HepG2 (cell line): Measurements from ENCODE around the gene SIDT1. TPM values are rescaled to one million over a fixed set of nuclear protein-coding genes. Genes with fewer than 3 reads are reported as not detected.

Experiments
- ATAC-seq: fragments of 200-7000 bp; cut with Tn5 transposase; 3 replicates; pipeline ENCODE4 v1.9.1; 2020; ENCODE audit warnings: mild to moderate bottlenecking, moderate library complexity
- Bru-seq: library from RNA; stranded (reverse); fragments of 400-500 nt; gene quantifications from one replicate; lab custom pipeline; 2021; lab: Mats Ljungman, UMichigan
- BruChase-seq, 2 experiments: library from RNA; stranded (reverse); fragments of 400-500 nt; gene quantifications; one replicate each; lab custom pipeline; 2021; lab: Mats Ljungman, UMichigan
- BruUV-seq: library from RNA; stranded (reverse); fragments of 400-500 nt; replicated peaks from 2 replicates; lab custom pipeline; 2021; lab: Mats Ljungman, UMichigan
- CTCF ChIA-PET: fragments of 300-600 bp; formaldehyde crosslinking; extraction: SDS; loops from one replicate; lab custom pipeline; 2021; ENCODE audit warnings: low total read pairs, inconsistent platforms, low intra/inter-chr PET ratio; lab: Yijun Ruan, JAX
- POLR2A ChIA-PET: fragments of 350-600 bp; sonication (Branson Sonifier 250); formaldehyde crosslinking; loops from one replicate; lab custom pipeline; 2020; ENCODE audit warnings: antibody characterized with exemption, inconsistent platforms; lab: Yijun Ruan, JAX
- DNase-seq: peaks from one replicate; pipeline ENCODE4 v3.0.0-alpha.2; 2015; ENCODE audit warnings: low spot score
- FAIRE-seq: peaks from 3 replicates; lab custom pipeline; 2011; peaks lifted over from hg19 to GRCh38; lab: Jason Lieb, UNC
- H2AFZ ChIP-seq: one replicate; pipeline ENCODE4 v1.6.1; 2011; ENCODE audit warnings: low read length, inconsistent platforms
- H3K27ac ChIP-seq: fragments of 300-600 bp; 3 replicates; pipeline ENCODE4 v1.8.0; 2011; ENCODE audit warnings: mixed run types, mild to moderate bottlenecking, mixed read lengths, low read length, inconsistent platforms; ENCODE audit not compliant: insufficient read depth; ENCODE audit errors: extremely low read length
- H3K27me3 ChIP-seq, 2 experiments: fragments of 200-600 bp in 1 of 2; 2 replicates in 1 of 2; 3 replicates in 1 of 2; pipeline versions ENCODE4 v1.6.0 to v1.8.0; 2011; ENCODE audit warnings: low read length in 2 of 2, mild to moderate bottlenecking in 2 of 2, moderate library complexity in 2 of 2, inconsistent platforms in 1 of 2; ENCODE audit not compliant: insufficient read depth in 2 of 2, control insufficient read depth in 1 of 2
- H3K36me3 ChIP-seq, 2 experiments: fragments of 200-600 bp in 1 of 2; replicated peaks in 1 of 2; 2 replicates in 1 of 2; 3 replicates in 1 of 2; pipeline versions ENCODE4 v1.5.1 to v1.8.0; 2011; ENCODE audit warnings: low read length in 2 of 2, inconsistent platforms in 1 of 2; ENCODE audit not compliant: insufficient read depth in 2 of 2, control insufficient read depth in 1 of 2
- H3K4me1 ChIP-seq: 2 replicates; pipeline ENCODE4 v1.5.1; 2012; ENCODE audit warnings: low read length, inconsistent platforms; ENCODE audit not compliant: insufficient read depth
- H3K4me2 ChIP-seq: 2 replicates; pipeline ENCODE4 v1.6.0; 2011; ENCODE audit warnings: low read depth, low read length, inconsistent platforms
- H3K4me3 ChIP-seq, 3 experiments: fragments of 200-600 bp in 1 of 3; sonication (generic), shearing (Covaris generic) in 1 of 3; replicated peaks in 1 of 3; 2 replicates each; pipeline ENCODE4 v1.5.1; 2011 to 2016; ENCODE audit warnings: low read length in 3 of 3, inconsistent platforms in 2 of 3, low read depth in 2 of 3, mild to moderate bottlenecking in 2 of 3, control low read depth in 1 of 3, mixed read lengths in 1 of 3; ENCODE audit not compliant: insufficient read depth in 1 of 3
- H3K79me2 ChIP-seq: one replicate; pipeline ENCODE4 v1.6.1; 2011; ENCODE audit warnings: low read length, inconsistent platforms; ENCODE audit not compliant: insufficient read depth
- H3K9ac ChIP-seq: 2 replicates; pipeline ENCODE4 v1.6.0; 2011; ENCODE audit warnings: mild to moderate bottlenecking, low read depth, low read length, inconsistent platforms; ENCODE audit not compliant: insufficient read depth
- H3K9me3 ChIP-seq: 2 replicates; pipeline ENCODE4 v1.5.1; 2012; ENCODE audit warnings: mild to moderate bottlenecking, low read length
- H4K20me1 ChIP-seq: 2 replicates; pipeline ENCODE4 v1.6.0; 2011; ENCODE audit warnings: inconsistent platforms, mild to moderate bottlenecking, low read length, moderate library complexity; ENCODE audit not compliant: insufficient read depth
- CBX2 ChIP-seq, 2 experiments: fragments of 200-600 bp in 1 of 2; sonication (generic); formaldehyde crosslinking in 1 of 2; IDR thresholded peaks; 2 replicates each; pipeline versions ENCODE4 v1.7.0 to v1.8.1; 2018 to 2022; ENCODE audit warnings: low read depth in 2 of 2, low read length in 1 of 2, mild to moderate bottlenecking in 1 of 2, missing genetic modification reagents in 1 of 2
- CREB1 ChIP-seq, 2 experiments: fragments of 450-650 bp in 1 of 2; IDR thresholded peaks; 2 replicates each; pipeline ENCODE4 v1.6.1; 2016 to 2017; ENCODE audit warnings: control low read depth in 1 of 2, mild to moderate bottlenecking in 1 of 2, missing compliant biosample characterization in 1 of 2, missing genetic modification characterization in 1 of 2
- EZH2 ChIP-seq: conservative IDR thresholded peaks from 2 replicates; pipeline ENCODE4 v1.6.1; 2012; ENCODE audit warnings: mild to moderate bottlenecking, low read depth, low read length, moderate library complexity
- MIER2 ChIP-seq: IDR thresholded peaks from 2 replicates; pipeline ENCODE4 v1.6.1; 2016; ENCODE audit warnings: missing biosample characterization, missing genetic modification reagents
- PHF20 ChIP-seq: sonication (generic); formaldehyde crosslinking; IDR thresholded peaks from 2 replicates; pipeline ENCODE4 v1.5.0; 2020; ENCODE audit warnings: mild to moderate bottlenecking, missing genetic modification reagents
- SRSF9 ChIP-seq: fragments of 200-400 bp; formaldehyde crosslinking; IDR thresholded peaks from 2 replicates; pipeline ENCODE4 v1.6.1; 2018; ENCODE audit warnings: borderline replicate concordance, mild to moderate bottlenecking, low read depth, low read length; ENCODE audit not compliant: insufficient read depth, poor library complexity, severe bottlenecking
- TEAD3 ChIP-seq: optimal IDR thresholded peaks from 2 replicates; pipeline ENCODE3; 2016; ENCODE audit warnings: borderline replicate concordance
- ZNF674 ChIP-seq: sonication (generic); formaldehyde crosslinking; IDR thresholded peaks from 2 replicates; pipeline ENCODE4 v1.5.0; 2020; ENCODE audit warnings: low read depth, mild to moderate bottlenecking, missing genetic modification reagents
- ZNF766 ChIP-seq: sonication (generic); formaldehyde crosslinking; IDR thresholded peaks from 2 replicates; pipeline ENCODE4 v1.5.0; 2020; ENCODE audit warnings: missing genetic modification reagents, borderline replicate concordance
- WGBS: methylation state at CpG from one replicate; pipeline ENCODE4 v1.1.6; 2017; ENCODE audit warnings: low lambda C conversion rate; 5-methylcytosine and 5-hydroxymethylcytosine counted together
- in situ Hi-C: cut with HindIII; loops from 2 replicates; pipeline ENCODE4 v1.10.0; 2017; ENCODE audit warnings: low pct_unique_long_range_greater_than_20kb; ENCODE audit not compliant: extremely low pct_ligation_motif_present
- intact Hi-C: fragments of 100-400 bp; cut with micrococcal nuclease; formaldehyde crosslinking; loops from one replicate; pipeline ENCODE4 v1.10.0; 2022; ENCODE audit not compliant: unreplicated experiment
- long read RNA-seq, 2 experiments: library from RNA in 1 of 2; library from polyadenylated mRNA in 1 of 2; stranded (forward) in 1 of 2; unstranded in 1 of 2; transcript quantifications; one replicate each; pipeline ENCODE4 v2.0.0, GENCODE V29; 2019 to 2022
- polyA minus RNA-seq, 3 experiments: library from RNA; depleted of rRNA, polyadenylated mRNA; stranded (reverse); fragments of >200 nt; gene quantifications; 2 replicates each; pipeline ENCODE4 v1.2.3, GENCODE V29; 2011; ENCODE audit warnings: low replicate concordance in 1 of 3
- polyA plus RNA-seq, 8 experiments: library from polyadenylated mRNA; depleted of rRNA in 3 of 8; stranded (reverse) in 7 of 8; unstranded in 1 of 8; fragments of >200 nt; fragmentation: Illumina TruSeq in 4 of 8; extraction: Trizol in 4 of 8; gene quantifications; 2 replicates each; pipeline versions ENCODE4 v1.2.1 to v1.2.3, GENCODE V29; 2011 to 2016; ENCODE audit warnings: low read depth in 4 of 8, missing spikeins in 1 of 8, mixed read lengths in 1 of 8; ENCODE audit not compliant: insufficient read depth in 1 of 8
- total RNA-seq, 5 experiments: library from RNA; depleted of rRNA; stranded (reverse); fragments of >200 nt; fragmentation: Illumina TruSeq; extraction: Trizol; gene quantifications; 2 replicates each; pipeline ENCODE4 v1.2.3, GENCODE V29; 2016; ENCODE audit warnings: low read depth in 1 of 5
- TF ChIP-seq, protein P1 (sequence below): sonication (generic); formaldehyde crosslinking; IDR thresholded peaks from 2 replicates; pipeline ENCODE4 v1.9.0; 2021; ENCODE audit warnings: missing genetic modification reagents, mild to moderate bottlenecking, borderline replicate concordance
- TF ChIP-seq, protein P2 (sequence below): sonication (generic); formaldehyde crosslinking; IDR thresholded peaks from 2 replicates; pipeline ENCODE4 v1.8.0; 2022; ENCODE audit warnings: mild to moderate bottlenecking, missing genetic modification reagents, borderline replicate concordance

SIDT1 gene
- total RNA-seq (2016; rRNA removed; fragmentation: Illumina TruSeq; extraction: Trizol) = 0.07 TPM in 1 of 2 replicates, not detected in the other
- not detected in 2 replicates for total RNA-seq (2016; cell fraction: cytosol; rRNA removed; fragmentation: Illumina TruSeq; extraction: Trizol; ENCODE audit: low read depth)
- total RNA-seq (2016; cell fraction: insoluble cytoplasmic fraction; rRNA removed; fragmentation: Illumina TruSeq; extraction: Trizol) = 0.13 and 0.22 TPM in 2 replicates
- total RNA-seq (2016; cell fraction: membrane; rRNA removed; fragmentation: Illumina TruSeq; extraction: Trizol) = not detected in 2 replicates
- total RNA-seq (2016; cell fraction: nucleus; rRNA removed; fragmentation: Illumina TruSeq; extraction: Trizol) = 0.19 and 0.37 TPM in 2 replicates
- polyA plus RNA-seq (2011; rRNA removed) = 0.07 TPM in 1 of 2 replicates, not detected in the other
- 0.04 and 0.05 TPM in 2 replicates for polyA plus RNA-seq (2011; cell fraction: cytosol; rRNA removed)
- polyA plus RNA-seq (2011; cell fraction: nucleus; rRNA removed) = 0.05 and 0.32 TPM in 2 replicates
- polyA plus RNA-seq (2012) = 0.03 TPM in 1 of 2 replicates, not detected in the other
- polyA plus RNA-seq (2016; cell fraction: cytosol; fragmentation: Illumina TruSeq; extraction: Trizol; ENCODE audit: low read depth) = not detected in 2 replicates
- polyA plus RNA-seq (2016; cell fraction: insoluble cytoplasmic fraction; fragmentation: Illumina TruSeq; extraction: Trizol; ENCODE audit: low read depth) = not detected in 2 replicates
- polyA plus RNA-seq (2016; cell fraction: membrane; fragmentation: Illumina TruSeq; extraction: Trizol; ENCODE audit: low read depth) = not detected in 2 replicates
- polyA plus RNA-seq (2016; cell fraction: nucleus; fragmentation: Illumina TruSeq; extraction: Trizol; ENCODE audit: insufficient read depth, low read depth) = 1.4 TPM in 1 of 2 replicates, not detected in the other
- 1.4 TPM in 1 of 2 replicates, not detected in the other for polyA minus RNA-seq (2011; rRNA and poly(A)+ RNA removed; ENCODE audit: low replicate concordance)
- polyA minus RNA-seq (2011; cell fraction: cytosol; rRNA and poly(A)+ RNA removed) = 0.20 TPM in 1 of 2 replicates, not detected in the other
- not detected in 2 replicates for polyA minus RNA-seq (2011; cell fraction: nucleus; rRNA and poly(A)+ RNA removed)
- Bru-seq, nascent RNA = percentile 20 among the genes with signal in this experiment
- BruChase-seq, experiment 1, labeled RNA remaining after a 6-hour chase = percentile 15 among the genes with signal in this experiment
- percentile 18 among the genes with signal in this experiment for BruChase-seq, experiment 2, labeled RNA remaining after a 2-hour chase
- long read RNA-seq, experiment 1 = 0 reads
- long read RNA-seq, experiment 2 = 0 reads

DNA sequence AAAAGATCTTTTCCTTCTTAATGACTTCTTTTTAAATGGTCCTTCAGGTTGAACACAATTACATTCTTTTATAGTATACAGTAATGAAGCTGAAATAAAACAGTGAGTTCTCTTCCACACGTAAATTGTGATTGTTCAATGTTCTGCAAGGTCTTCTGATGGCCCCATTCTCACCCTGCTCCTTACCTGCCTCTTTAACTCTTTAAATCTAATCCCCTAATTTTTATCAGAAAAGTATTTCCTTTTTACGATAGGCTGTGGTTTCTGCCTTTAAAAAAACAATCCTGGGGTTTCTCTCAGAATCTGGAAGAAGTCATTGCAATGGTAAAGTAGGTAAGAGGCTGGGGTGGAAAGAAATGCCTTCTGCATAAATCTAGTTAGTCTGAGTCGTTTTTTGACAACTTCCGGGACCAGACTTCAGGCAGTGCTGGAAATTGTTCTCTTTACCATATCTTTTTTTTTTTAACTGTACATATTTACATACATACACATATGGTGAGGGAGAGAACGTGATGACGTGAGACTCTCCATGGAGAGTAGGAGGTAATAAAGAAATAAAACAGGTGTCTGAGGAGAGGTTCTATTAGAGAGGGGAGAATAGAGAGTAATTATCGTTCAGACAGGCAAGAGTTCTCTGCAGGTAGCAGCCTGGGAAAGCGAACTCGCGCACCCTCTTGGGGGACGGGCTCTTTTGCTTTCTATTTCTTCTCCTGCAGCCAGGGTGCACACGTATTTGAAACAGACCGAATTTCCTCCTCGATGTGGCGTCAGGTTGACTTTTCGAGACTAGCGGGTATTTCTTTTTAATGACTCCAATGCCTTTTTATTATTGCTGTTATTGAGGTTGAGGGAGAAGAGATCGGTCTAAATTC, at the start of gene SIDT1:
SIDT1 (plus strand) TSS at position 730 of the 872 bp plus-strand sequence. CDS start 467 bp downstream, outside the sequence.
- no peak for FAIRE-seq
- Histone ChIP-seq H2AFZ (peak within 1 kb of the TSS; percentile 51), H3K27me3 (peaks cover 1 to 44% of the 10 kb centered on the region in 2 experiments; a peak in 3 of 5 replicates), H3K4me3 (peak within 1 kb of the TSS; percentile 50 to 72 (median 61)), H3K9me3 (no peaks in the 10 kb centered on the region), H3K4me1 (peaks cover 16% of the 10 kb centered on the region), H3K79me2 (no peaks in the 10 kb centered on the region), H3K36me3 (no peaks in the 10 kb centered on the region), H3K4me2 (peak within 1 kb of the TSS; percentile 75), H3K9ac (0 out of 2 replicates have a peak within 1 kb of the TSS, but pooled peaks have one; percentile 4), H3K27ac (no peak within 1 kb of the TSS), H4K20me1 (no peaks in the 10 kb centered on the region)
- DNase-seq = no peak
- 6% methylated on average over 18 of the region's 18 CpGs for WGBS
- TF ChIP-seq MIER2 (CRISPR knock-in tag) = no peak
- no peak for TF ChIP-seq PHF20 (CRISPR knock-in tag)
- TF ChIP-seq, protein P1, sequence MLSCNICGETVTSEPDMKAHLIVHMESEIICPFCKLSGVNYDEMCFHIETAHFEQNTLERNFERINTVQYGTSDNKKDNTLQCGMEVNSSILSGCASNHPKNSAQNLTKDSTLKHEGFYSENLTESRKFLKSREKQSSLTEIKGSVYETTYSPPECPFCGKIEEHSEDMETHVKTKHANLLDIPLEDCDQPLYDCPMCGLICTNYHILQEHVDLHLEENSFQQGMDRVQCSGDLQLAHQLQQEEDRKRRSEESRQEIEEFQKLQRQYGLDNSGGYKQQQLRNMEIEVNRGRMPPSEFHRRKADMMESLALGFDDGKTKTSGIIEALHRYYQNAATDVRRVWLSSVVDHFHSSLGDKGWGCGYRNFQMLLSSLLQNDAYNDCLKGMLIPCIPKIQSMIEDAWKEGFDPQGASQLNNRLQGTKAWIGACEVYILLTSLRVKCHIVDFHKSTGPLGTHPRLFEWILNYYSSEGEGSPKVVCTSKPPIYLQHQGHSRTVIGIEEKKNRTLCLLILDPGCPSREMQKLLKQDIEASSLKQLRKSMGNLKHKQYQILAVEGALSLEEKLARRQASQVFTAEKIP (CRISPR knock-in tag) = no peak
- no peak for TF ChIP-seq ZNF766 (CRISPR knock-in tag)
- TF ChIP-seq TEAD3 (CRISPR knock-in tag) = no peak
- no peak for TF ChIP-seq SRSF9
- peak; percentile 69; the same call in 1 of the 2 replicates for TF ChIP-seq EZH2
- TF ChIP-seq, protein P2, sequence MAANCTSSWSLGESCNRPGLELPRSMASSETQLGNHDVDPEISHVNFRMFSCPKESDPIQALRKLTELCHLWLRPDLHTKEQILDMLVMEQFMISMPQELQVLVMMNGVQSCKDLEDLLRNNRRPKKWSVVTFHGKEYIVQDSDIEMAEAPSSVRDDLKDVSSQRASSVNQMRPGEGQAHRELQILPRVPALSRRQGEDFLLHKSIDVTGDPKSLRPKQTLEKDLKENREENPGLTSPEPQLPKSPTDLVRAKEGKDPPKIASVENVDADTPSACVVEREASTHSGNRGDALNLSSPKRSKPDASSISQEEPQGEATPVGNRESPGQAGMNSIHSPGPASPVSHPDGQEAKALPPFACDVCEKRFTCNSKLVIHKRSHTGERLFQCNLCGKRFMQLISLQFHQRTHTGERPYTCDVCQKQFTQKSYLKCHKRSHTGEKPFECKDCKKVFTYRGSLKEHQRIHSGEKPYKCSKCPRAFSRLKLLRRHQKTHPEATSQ (CRISPR knock-in tag) = no peak
- TF ChIP-seq CBX2 (IDR thresholded peaks at IDR 0.05; ENCODE audit: low read depth, low read length) = peak; percentile 94
- no peak for TF ChIP-seq CBX2 (CRISPR knock-in tag; IDR thresholded peaks at IDR 0.05; ENCODE audit: low read depth)
- TF ChIP-seq ZNF674 (CRISPR knock-in tag) = no peak
- TF ChIP-seq CREB1 (IDR thresholded peaks at IDR 0.05) = peak; percentile 30; the same call in 1 of the 2 replicates
- TF ChIP-seq CREB1 (CRISPR knock-in tag; IDR thresholded peaks at IDR 0.05) = no peak
- POLR2A ChIA-PET = no interaction called here
- no TSS peak for BruUV-seq
- CTCF ChIA-PET = no interaction called here
- intact Hi-C loops (loop anchor here (2.0 kb wide), 1 partner anchor 17 kb away; the partner anchor contains the start of gene SPICE1), in situ Hi-C loops (no loop called here)
- ATAC-seq = peak; percentile 72
